Measurements from ENCODE around the gene ARHGAP10.

The ARHGAP10 gene

GRCh38 chr4:148069086-148069894 lies 337.4 kb downstream of the ARHGAP10 start:
- no peak for TF ChIP-seq Cebpa-rat (IDR thresholded peaks at IDR 0.05)
- H3K4me1 ChIP-seq: peaks cover 6% of the 10 kb centered on the region; the same call in 1 of the 2 replicates
- no peak overlapping the region for H3K4me3 ChIP-seq
- peaks cover 20% of the 10 kb centered on the region for H3K36me3 ChIP-seq
- H3K9ac ChIP-seq: no peak overlapping the region
- peaks cover 10% of the 10 kb centered on the region for H3K9me3 ChIP-seq
- H4K20me1 ChIP-seq: no peaks in the 10 kb centered on the region
- H3K4me2 ChIP-seq: no peak overlapping the region
- no peaks in the 10 kb centered on the region for H3K27me3 ChIP-seq
- H3K27ac ChIP-seq: no peak overlapping the region

- Histone ChIP-seq H3K4me2 (no peak overlapping the region), H3K36me3 (peaks cover 25% of the 10 kb centered on the region), H3K9me3 (peaks cover 16% of the 10 kb centered on the region), H4K20me1 (no peaks in the 10 kb centered on the region), H3K4me1 (peaks cover 6% of the 10 kb centered on the region; the same call in 1 of the 2 replicates), H3K27ac (no peak overlapping the region), H3K9ac (no peak overlapping the region), H3K4me3 (no peak overlapping the region), H3K27me3 (no peaks in the 10 kb centered on the region)
- no peak for TF ChIP-seq Cebpa-rat (IDR thresholded peaks at IDR 0.05)
Measured at GRCh38 chr4:148069895-148070178, 337.9 kb downstream of the ARHGAP10 start.

GRCh38 chr4:148071009-148071408 lies 339.1 kb downstream of the ARHGAP10 start:
- Histone ChIP-seq H3K9ac (no peak overlapping the region), H3K36me3 (peaks cover 32% of the 10 kb centered on the region), H3K9me3 (peaks cover 23% of the 10 kb centered on the region), H3K4me1 (peaks cover 6% of the 10 kb centered on the region; the same call in 1 of the 2 replicates), H3K27ac (no peak overlapping the region), H4K20me1 (no peaks in the 10 kb centered on the region), H3K27me3 (no peaks in the 10 kb centered on the region), H3K4me2 (no peak overlapping the region), H3K4me3 (no peak overlapping the region)
- no peak for TF ChIP-seq Cebpa-rat (IDR thresholded peaks at IDR 0.05)

- no peak for TF ChIP-seq Cebpa-rat (IDR thresholded peaks at IDR 0.05)
- H3K9ac ChIP-seq: no peak overlapping the region
- H3K4me2 ChIP-seq: no peak overlapping the region
- no peak overlapping the region for H3K4me3 ChIP-seq
- H3K27ac ChIP-seq: no peak overlapping the region
- no peaks in the 10 kb centered on the region for H3K27me3 ChIP-seq
- H3K4me1 ChIP-seq: peaks cover 6% of the 10 kb centered on the region; the same call in 1 of the 2 replicates
- H3K36me3 ChIP-seq: peaks cover 40% of the 10 kb centered on the region
- H3K9me3 ChIP-seq: peaks cover 23% of the 10 kb centered on the region
- no peaks in the 10 kb centered on the region for H4K20me1 ChIP-seq
Measured at GRCh38 chr4:148072789-148073188, 340.9 kb downstream of the ARHGAP10 start.

GRCh38 chr4:148073349-148073748 lies 341.5 kb downstream of the ARHGAP10 start:
- Histone ChIP-seq H3K4me3 (no peak overlapping the region), H3K4me2 (no peak overlapping the region), H3K36me3 (peaks cover 40% of the 10 kb centered on the region), H3K27me3 (no peaks in the 10 kb centered on the region), H3K27ac (no peak overlapping the region), H3K9ac (no peak overlapping the region), H3K4me1 (peaks cover 6% of the 10 kb centered on the region; the same call in 1 of the 2 replicates), H4K20me1 (no peaks in the 10 kb centered on the region), H3K9me3 (peaks cover 23% of the 10 kb centered on the region)
- no peak for TF ChIP-seq Cebpa-rat (IDR thresholded peaks at IDR 0.05)

- TF ChIP-seq Cebpa-rat (IDR thresholded peaks at IDR 0.05): no peak
- Histone ChIP-seq H3K9me3 (peaks cover 23% of the 10 kb centered on the region), H3K4me1 (peaks cover 6% of the 10 kb centered on the region; the same call in 1 of the 2 replicates), H3K27ac (no peak overlapping the region), H3K4me2 (no peak overlapping the region), H3K9ac (no peak overlapping the region), H3K36me3 (peaks cover 40% of the 10 kb centered on the region), H4K20me1 (no peaks in the 10 kb centered on the region), H3K4me3 (no peak overlapping the region), H3K27me3 (no peaks in the 10 kb centered on the region)
Measured at GRCh38 chr4:148074462-148074861, 342.6 kb downstream of the ARHGAP10 start.

GRCh38 chr4:148075438-148075837 lies 343.6 kb downstream of the ARHGAP10 start:
- H3K4me1 ChIP-seq: peaks cover 6% of the 10 kb centered on the region; the same call in 1 of the 2 replicates
- H3K9me3 ChIP-seq: peaks cover 23% of the 10 kb centered on the region
- no peak for TF ChIP-seq Cebpa-rat (IDR thresholded peaks at IDR 0.05)
- H3K36me3 ChIP-seq: peaks cover 40% of the 10 kb centered on the region
- no peak overlapping the region for H3K27ac ChIP-seq
- H4K20me1 ChIP-seq: no peaks in the 10 kb centered on the region
- no peak overlapping the region for H3K4me2 ChIP-seq
- H3K9ac ChIP-seq: no peak overlapping the region
- H3K27me3 ChIP-seq: no peaks in the 10 kb centered on the region
- H3K4me3 ChIP-seq: no peak overlapping the region

- peaks cover 23% of the 10 kb centered on the region for H3K9me3 ChIP-seq
- H3K9ac ChIP-seq: no peak overlapping the region
- H4K20me1 ChIP-seq: no peaks in the 10 kb centered on the region
- no peaks in the 10 kb centered on the region for H3K27me3 ChIP-seq
- TF ChIP-seq Cebpa-rat (IDR thresholded peaks at IDR 0.05): no peak
- peaks cover 1% of the 10 kb centered on the region; the same call in 1 of the 2 replicates for H3K4me1 ChIP-seq
- H3K36me3 ChIP-seq: peaks cover 40% of the 10 kb centered on the region
- H3K27ac ChIP-seq: no peak overlapping the region
- no peak overlapping the region for H3K4me3 ChIP-seq
- H3K4me2 ChIP-seq: no peak overlapping the region
Measured at GRCh38 chr4:148076964-148077363, 345.1 kb downstream of the ARHGAP10 start.

- H3K36me3 ChIP-seq: peaks cover 40% of the 10 kb centered on the region
- no peak for TF ChIP-seq Cebpa-rat (IDR thresholded peaks at IDR 0.05)
- no peak overlapping the region for H3K9ac ChIP-seq
- H3K9me3 ChIP-seq: peaks cover 23% of the 10 kb centered on the region
- H3K4me3 ChIP-seq: no peak overlapping the region
- H3K4me2 ChIP-seq: no peak overlapping the region
- no peaks in the 10 kb centered on the region for H4K20me1 ChIP-seq
- no peak overlapping the region for H3K27ac ChIP-seq
- H3K4me1 ChIP-seq: no peaks in the 10 kb centered on the region
- no peaks in the 10 kb centered on the region for H3K27me3 ChIP-seq
Measured at GRCh38 chr4:148077581-148077980, 345.7 kb downstream of the ARHGAP10 start.

GRCh38 chr4:148078061-148078460 lies 346.2 kb downstream of the ARHGAP10 start:
- no peaks in the 10 kb centered on the region for H3K4me1 ChIP-seq
- H3K9ac ChIP-seq: no peak overlapping the region
- H3K9me3 ChIP-seq: peaks cover 23% of the 10 kb centered on the region
- no peak overlapping the region for H3K4me3 ChIP-seq
- peaks cover 36% of the 10 kb centered on the region for H3K36me3 ChIP-seq
- H3K27ac ChIP-seq: no peak overlapping the region
- H3K27me3 ChIP-seq: no peaks in the 10 kb centered on the region
- H4K20me1 ChIP-seq: no peaks in the 10 kb centered on the region
- TF ChIP-seq Cebpa-rat (IDR thresholded peaks at IDR 0.05): no peak
- H3K4me2 ChIP-seq: no peak overlapping the region
